ENCODE data around the gene CFAP77. TPM values are rescaled to one million over a fixed set of nuclear protein-coding genes. Genes with fewer than 3 reads are reported as not detected.

Gene CFAP77
- total RNA-seq, 1 experiment from 2014 or later, result 1.6 TPM

DNA sequence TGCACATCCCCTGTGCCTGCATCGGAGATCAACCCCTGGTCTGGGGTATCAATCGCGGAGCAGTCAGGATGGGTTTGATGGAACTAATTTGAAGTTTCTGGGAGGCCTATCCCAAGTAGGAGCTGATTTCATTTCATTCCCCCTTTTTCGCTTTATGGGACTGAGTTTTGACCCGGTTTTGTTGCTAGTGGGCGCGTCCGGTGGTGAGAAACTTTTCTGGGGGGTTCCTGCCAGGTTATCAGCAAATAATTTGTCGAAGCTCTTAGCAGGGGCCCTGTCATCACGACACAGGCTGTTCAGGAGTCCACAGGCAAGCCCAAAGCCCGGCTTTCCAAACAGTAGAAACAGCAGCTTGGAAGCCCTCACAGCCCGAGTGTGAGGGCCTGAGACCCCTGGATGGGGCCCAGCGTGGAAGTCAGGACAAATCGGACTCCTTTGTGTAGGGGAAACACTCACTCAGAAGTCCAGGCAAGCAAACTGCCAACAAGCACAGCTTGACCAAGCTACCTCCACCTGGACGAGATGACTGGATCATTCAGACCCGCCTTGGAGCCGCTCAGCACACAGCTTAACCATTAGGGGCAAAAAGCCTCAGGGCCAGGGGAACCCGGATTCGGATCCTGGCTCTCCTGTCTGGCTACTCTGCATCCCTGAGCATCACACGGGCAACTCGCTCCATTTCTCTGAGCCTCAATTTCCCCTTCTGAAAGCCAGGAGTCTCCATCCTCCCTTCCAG, 108.0 kb downstream of the CFAP77 start:
- no peak overlapping the region for H3K4me3 ChIP-seq (ENCODE audit: insufficient read depth, low read depth, low read length)
- no peaks in the 10 kb centered on the region for H3K36me3 ChIP-seq (replicated peaks; ENCODE audit: control insufficient read depth, insufficient read depth, low read length)
- no peaks in the 10 kb centered on the region; the same call in 1 of the 2 replicates for H3K27me3 ChIP-seq (ENCODE audit: control insufficient read depth, insufficient read depth, low read length)
- no peak for DNase-seq

DNA sequence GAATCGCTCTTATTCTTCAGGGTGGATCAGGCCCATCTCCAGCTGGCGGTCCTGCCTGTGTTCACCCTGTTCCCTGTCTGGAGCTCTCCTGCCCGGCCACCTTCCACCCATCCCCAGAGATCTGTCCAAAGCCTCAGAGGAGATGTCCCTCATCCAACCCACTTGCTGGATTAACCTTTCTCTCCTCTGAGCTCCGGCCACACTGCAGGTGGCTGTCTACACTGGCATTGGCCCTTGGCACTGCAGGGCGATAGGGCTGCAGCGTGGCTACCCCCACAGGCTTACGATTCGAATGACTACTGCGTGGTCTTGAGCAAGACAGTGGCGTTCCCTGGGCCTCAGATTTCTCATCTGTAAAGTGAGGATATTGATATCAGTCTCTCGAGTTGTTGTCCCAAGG, 108.6 kb downstream of the CFAP77 start:
- no peak overlapping the region for H3K4me3 ChIP-seq (ENCODE audit: insufficient read depth, low read depth, low read length)
- no peak for DNase-seq
- H3K27me3 ChIP-seq (ENCODE audit: control insufficient read depth, insufficient read depth, low read length), result no peaks in the 10 kb centered on the region; the same call in 1 of the 2 replicates
- no peaks in the 10 kb centered on the region for H3K36me3 ChIP-seq (replicated peaks; ENCODE audit: control insufficient read depth, insufficient read depth, low read length)

DNA sequence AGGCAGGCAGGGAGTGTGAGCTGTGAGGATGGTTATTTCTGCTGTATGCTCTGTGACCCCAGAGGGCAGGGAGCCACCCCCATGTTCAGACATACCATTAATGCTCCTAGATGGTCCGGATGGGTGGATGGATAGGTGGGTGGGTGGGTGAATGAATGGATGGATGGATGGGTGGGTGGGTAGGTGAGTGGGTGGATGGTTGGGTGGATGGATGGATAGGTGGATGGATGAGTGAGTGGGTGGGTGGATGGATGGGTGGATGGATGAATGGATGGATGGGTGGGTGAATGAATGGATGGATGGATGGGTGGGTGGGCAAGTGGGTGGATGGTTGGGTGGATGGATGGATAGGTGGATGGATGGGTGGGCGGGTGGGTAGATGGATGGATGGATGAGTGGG, 109.0 kb downstream of the CFAP77 start:
- no peaks in the 10 kb centered on the region; the same call in 1 of the 2 replicates for H3K27me3 ChIP-seq (ENCODE audit: control insufficient read depth, insufficient read depth, low read length)
- DNase-seq, result no peak
- no peaks in the 10 kb centered on the region for H3K36me3 ChIP-seq (replicated peaks; ENCODE audit: control insufficient read depth, insufficient read depth, low read length)
- no peak overlapping the region for H3K4me3 ChIP-seq (ENCODE audit: insufficient read depth, low read depth, low read length)

- Histone ChIP-seq H3K4me3 (ENCODE audit: insufficient read depth, low read depth, low read length) (no peak overlapping the region), H3K36me3 (replicated peaks; ENCODE audit: control insufficient read depth, insufficient read depth, low read length) (no peaks in the 10 kb centered on the region), H3K27me3 (ENCODE audit: control insufficient read depth, insufficient read depth, low read length) (no peaks in the 10 kb centered on the region; the same call in 1 of the 2 replicates)
- no peak for DNase-seq
Observed at GRCh38 chr9:132520612-132521011, 110.6 kb downstream of the CFAP77 start.

- no peaks in the 10 kb centered on the region for H3K36me3 ChIP-seq (replicated peaks; ENCODE audit: control insufficient read depth, insufficient read depth, low read length)
- H3K4me3 ChIP-seq (ENCODE audit: insufficient read depth, low read depth, low read length), result no peak overlapping the region
- DNase-seq, result no peak
- no peaks in the 10 kb centered on the region for H3K27me3 ChIP-seq (ENCODE audit: control insufficient read depth, insufficient read depth, low read length)
Observed at GRCh38 chr9:132525308-132526023, 115.5 kb downstream of the CFAP77 start.

DNA sequence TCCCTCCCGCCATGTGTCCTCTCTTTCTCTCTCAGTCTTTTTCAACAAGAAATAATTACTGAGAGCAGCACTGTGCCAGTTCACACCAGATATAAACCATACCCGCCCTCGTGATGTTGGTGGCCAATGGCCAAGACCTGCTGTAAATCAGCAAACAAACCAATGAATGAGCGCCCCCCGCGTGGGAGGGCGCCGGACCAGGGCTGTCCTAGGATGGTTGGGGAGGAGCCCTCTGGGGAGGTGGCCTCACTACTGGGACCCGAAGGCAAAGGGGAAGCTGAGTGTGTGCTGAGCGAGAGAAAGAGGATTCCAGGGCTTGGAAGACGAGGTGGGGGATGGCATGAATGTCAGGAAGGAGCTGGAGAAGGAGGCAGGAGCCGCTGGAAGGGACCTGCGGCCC, 121.2 kb downstream of the CFAP77 start:
- H3K4me3 ChIP-seq (ENCODE audit: insufficient read depth, low read depth, low read length), result no peak overlapping the region
- peak; percentile 75 for DNase-seq
- no peaks in the 10 kb centered on the region for H3K27me3 ChIP-seq (ENCODE audit: control insufficient read depth, insufficient read depth, low read length)

GRCh38 chr9:132531710-132532570, 121.9 kb downstream of the CFAP77 start:
- Histone ChIP-seq H3K27me3 (ENCODE audit: control insufficient read depth, insufficient read depth, low read length) (no peaks in the 10 kb centered on the region), H3K4me3 (ENCODE audit: insufficient read depth, low read depth, low read length) (no peak overlapping the region), H3K36me3 (replicated peaks; ENCODE audit: control insufficient read depth, insufficient read depth, low read length) (no peaks in the 10 kb centered on the region)
- DNase-seq, result no peak

More for the DNA sequence above, 121.2 kb downstream of the CFAP77 start:
- H3K36me3 ChIP-seq (replicated peaks; ENCODE audit: control insufficient read depth, insufficient read depth, low read length), result no peaks in the 10 kb centered on the region

GRCh38 chr9:132534832-132535231, 124.8 kb downstream of the CFAP77 start:
- Histone ChIP-seq H3K4me3 (ENCODE audit: insufficient read depth, low read depth, low read length) (no peak overlapping the region), H3K27me3 (ENCODE audit: control insufficient read depth, insufficient read depth, low read length) (no peaks in the 10 kb centered on the region), H3K36me3 (replicated peaks; ENCODE audit: control insufficient read depth, insufficient read depth, low read length) (no peaks in the 10 kb centered on the region)
- no peak for DNase-seq

- no peak overlapping the region for H3K4me3 ChIP-seq (ENCODE audit: insufficient read depth, low read depth, low read length)
- H3K27me3 ChIP-seq (ENCODE audit: control insufficient read depth, insufficient read depth, low read length), result no peaks in the 10 kb centered on the region
- DNase-seq, result no peak
- no peaks in the 10 kb centered on the region for H3K36me3 ChIP-seq (replicated peaks; ENCODE audit: control insufficient read depth, insufficient read depth, low read length)
Observed at GRCh38 chr9:132536124-132536523, 126.1 kb downstream of the CFAP77 start.

- no peak for DNase-seq
- no peaks in the 10 kb centered on the region for H3K36me3 ChIP-seq (replicated peaks; ENCODE audit: control insufficient read depth, insufficient read depth, low read length)
- H3K4me3 ChIP-seq (ENCODE audit: insufficient read depth, low read depth, low read length), result no peak overlapping the region
- no peaks in the 10 kb centered on the region for H3K27me3 ChIP-seq (ENCODE audit: control insufficient read depth, insufficient read depth, low read length)
Observed at GRCh38 chr9:132537352-132537751, 127.3 kb downstream of the CFAP77 start.

- H3K4me3 ChIP-seq (ENCODE audit: insufficient read depth, low read depth, low read length), result no peak overlapping the region
Observed at GRCh38 chr9:132538071-132538470, 128.1 kb downstream of the CFAP77 start.

DNA sequence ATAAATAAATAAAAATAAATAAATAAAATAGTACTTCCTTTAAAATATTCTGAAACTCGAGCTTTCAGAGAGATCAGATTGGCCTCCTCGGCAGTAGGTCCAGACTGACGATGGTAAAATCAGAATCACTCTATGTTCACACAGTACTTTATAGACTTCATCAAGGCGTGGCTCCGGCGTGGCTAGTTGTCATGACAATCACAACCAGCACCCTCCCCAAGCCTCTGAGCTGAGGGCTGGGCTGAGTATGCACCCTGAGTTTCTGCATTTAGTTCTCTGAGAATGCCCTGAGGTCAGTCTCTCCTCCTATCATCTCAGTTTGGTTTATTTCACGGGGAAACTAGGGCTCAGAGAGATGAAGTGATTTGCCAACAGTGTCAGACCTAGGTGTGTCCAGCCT, 129.1 kb downstream of the CFAP77 start:
- no peak for DNase-seq
- H3K36me3 ChIP-seq (replicated peaks; ENCODE audit: control insufficient read depth, insufficient read depth, low read length), result no peaks in the 10 kb centered on the region

More at GRCh38 chr9:132538071-132538470, 128.1 kb downstream of the CFAP77 start:
- Histone ChIP-seq H3K36me3 (replicated peaks; ENCODE audit: control insufficient read depth, insufficient read depth, low read length) (no peaks in the 10 kb centered on the region), H3K27me3 (ENCODE audit: control insufficient read depth, insufficient read depth, low read length) (no peaks in the 10 kb centered on the region)
- DNase-seq, result no peak

DNA sequence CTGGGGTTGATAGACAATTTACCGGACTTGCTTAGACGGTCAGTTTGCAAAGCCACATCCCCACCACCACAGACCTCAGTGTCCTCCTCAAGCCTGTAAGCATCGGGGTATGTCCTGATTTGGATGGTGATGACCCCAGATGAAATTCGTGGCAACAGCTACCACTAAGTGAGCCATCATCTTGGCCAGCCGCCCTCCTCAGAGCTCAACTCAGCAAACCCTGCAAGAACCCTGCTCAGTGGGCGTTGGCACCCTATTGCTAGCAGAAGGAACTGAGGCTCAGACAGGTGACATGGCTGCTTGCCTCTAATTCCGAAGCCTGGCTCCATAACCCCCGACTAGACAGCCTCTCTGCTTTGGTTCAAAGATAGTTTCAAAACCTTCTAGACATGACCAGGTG, 131.0 kb downstream of the CFAP77 start:
- no peak overlapping the region for H3K4me3 ChIP-seq (ENCODE audit: insufficient read depth, low read depth, low read length)
- H3K36me3 ChIP-seq (replicated peaks; ENCODE audit: control insufficient read depth, insufficient read depth, low read length), result no peaks in the 10 kb centered on the region
- DNase-seq, result no peak
- H3K27me3 ChIP-seq (ENCODE audit: control insufficient read depth, insufficient read depth, low read length), result no peaks in the 10 kb centered on the region

More for the DNA sequence above, 129.1 kb downstream of the CFAP77 start:
- Histone ChIP-seq H3K27me3 (ENCODE audit: control insufficient read depth, insufficient read depth, low read length) (no peaks in the 10 kb centered on the region), H3K4me3 (ENCODE audit: insufficient read depth, low read depth, low read length) (no peak overlapping the region)
